ENCODE data around the gene CES1.

GRCh38 chr16:55815320-55815719, 17.6 kb downstream of the CES1 start:
- TF ChIP-seq REST (IDR thresholded peaks at IDR 0.05; ENCODE audit: low read depth) (no peak), EP300 (IDR thresholded peaks at IDR 0.05; ENCODE audit: borderline replicate concordance) (no peak), EGR1 (IDR thresholded peaks at IDR 0.05) (no peak), RAD21 (IDR thresholded peaks at IDR 0.05; ENCODE audit: low read depth) (no peak), FOXM1 (IDR thresholded peaks at IDR 0.05; ENCODE audit: borderline replicate concordance, low read depth) (no peak), MAX (IDR thresholded peaks at IDR 0.05) (no peak), ZBTB7A (IDR thresholded peaks at IDR 0.05; ENCODE audit: low read depth) (no peak), TAF1 (IDR thresholded peaks at IDR 0.05; ENCODE audit: low read depth) (no peak), TEAD4 (IDR thresholded peaks at IDR 0.05) (no peak), NFIC (IDR thresholded peaks at IDR 0.05) (no peak), CEBPB (IDR thresholded peaks at IDR 0.05) (no peak)
- TF ChIP-seq, protein P1, sequence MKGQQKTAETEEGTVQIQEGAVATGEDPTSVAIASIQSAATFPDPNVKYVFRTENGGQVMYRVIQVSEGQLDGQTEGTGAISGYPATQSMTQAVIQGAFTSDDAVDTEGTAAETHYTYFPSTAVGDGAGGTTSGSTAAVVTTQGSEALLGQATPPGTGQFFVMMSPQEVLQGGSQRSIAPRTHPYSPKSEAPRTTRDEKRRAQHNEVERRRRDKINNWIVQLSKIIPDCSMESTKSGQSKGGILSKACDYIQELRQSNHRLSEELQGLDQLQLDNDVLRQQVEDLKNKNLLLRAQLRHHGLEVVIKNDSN (IDR thresholded peaks at IDR 0.05), result no peak

Data from Ishikawa (cell line).